Peyer's patch (tissue), 4 donors: Measurements from ENCODE around the gene MTF1.

Source experiments
- CTCF ChIP-seq, 6 experiments: fragments of 450-650 bp in 4 of 6; fragments of 200-600 bp in 2 of 6; sonication (generic) in 1 of 6; IDR thresholded peaks; one replicate each; pipeline ENCODE4 v1.5.1; 2017 to 2019; ENCODE audit warnings: antibody characterized with exemption in 6 of 6, mild to moderate bottlenecking in 3 of 6, moderate library complexity in 1 of 6
- POLR2A ChIP-seq, 2 donors: fragments of 450-650 bp; IDR thresholded peaks; one replicate each; pipeline ENCODE4 v1.5.1; 2017; ENCODE audit warnings: antibody characterized with exemption in 2 of 2, mild to moderate bottlenecking in 2 of 2, moderate library complexity in 2 of 2

- TF ChIP-seq CTCF (IDR thresholded peaks at IDR 0.05) (no peak), POLR2A (IDR thresholded peaks at IDR 0.05) (no peak)
Measured at GRCh38 chr1:37782491-37782890, 76.9 kb downstream of the MTF1 start.
